Right forelimb (tissue), 1 donor: ENCODE measurements around the gene WDR43.

Experiments
- DNase-seq: peaks from one replicate; pipeline ENCODE4 v3.0.0-alpha.2; 2018

Gene WDR43

DNA sequence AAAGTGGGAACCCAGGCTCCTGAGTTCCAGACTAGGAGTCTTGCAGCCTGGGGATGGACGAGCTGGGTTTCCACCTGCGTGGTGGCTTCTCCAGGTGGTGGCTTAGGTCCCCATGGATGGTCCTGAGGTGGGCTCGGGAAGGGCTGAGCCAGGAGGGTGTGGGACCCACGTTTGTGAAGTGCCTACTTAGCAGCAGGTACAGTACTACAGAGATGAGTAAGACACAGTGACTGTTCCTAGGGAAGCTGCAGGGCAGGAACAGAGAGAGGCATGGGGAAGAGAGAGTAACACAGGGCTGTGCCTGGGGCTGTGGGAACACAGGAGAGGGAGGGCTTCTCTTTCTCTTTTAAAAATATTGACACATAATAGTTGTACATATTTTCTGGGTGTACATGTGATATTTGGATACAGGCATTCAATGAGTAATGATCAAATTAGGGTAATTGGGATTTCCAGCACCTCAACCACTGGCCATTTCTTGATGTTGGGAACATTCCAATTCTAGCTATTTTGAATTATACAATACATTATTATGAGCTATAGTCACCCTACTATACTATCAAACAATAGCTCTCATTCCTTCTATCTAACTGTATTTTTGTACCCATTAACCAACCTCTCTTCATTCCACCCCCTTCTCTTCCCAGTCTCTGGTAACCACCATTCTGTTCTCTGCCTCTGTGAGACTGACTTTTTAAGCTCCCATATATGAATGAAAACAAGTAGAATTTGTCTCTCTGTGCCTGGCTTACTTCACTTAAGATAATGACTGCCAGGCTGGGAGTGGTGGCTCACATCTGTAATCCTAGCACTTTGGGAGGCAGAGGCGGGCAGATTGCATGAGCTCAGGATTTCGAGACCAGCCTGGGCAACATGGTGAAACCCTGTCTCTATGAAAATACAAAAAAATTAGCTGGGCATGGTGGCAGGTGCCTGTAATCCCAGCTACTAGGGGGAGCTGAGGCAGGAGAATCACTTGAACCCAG is 101.6 kb downstream of the WDR43 start:
- no peak for DNase-seq

DNA sequence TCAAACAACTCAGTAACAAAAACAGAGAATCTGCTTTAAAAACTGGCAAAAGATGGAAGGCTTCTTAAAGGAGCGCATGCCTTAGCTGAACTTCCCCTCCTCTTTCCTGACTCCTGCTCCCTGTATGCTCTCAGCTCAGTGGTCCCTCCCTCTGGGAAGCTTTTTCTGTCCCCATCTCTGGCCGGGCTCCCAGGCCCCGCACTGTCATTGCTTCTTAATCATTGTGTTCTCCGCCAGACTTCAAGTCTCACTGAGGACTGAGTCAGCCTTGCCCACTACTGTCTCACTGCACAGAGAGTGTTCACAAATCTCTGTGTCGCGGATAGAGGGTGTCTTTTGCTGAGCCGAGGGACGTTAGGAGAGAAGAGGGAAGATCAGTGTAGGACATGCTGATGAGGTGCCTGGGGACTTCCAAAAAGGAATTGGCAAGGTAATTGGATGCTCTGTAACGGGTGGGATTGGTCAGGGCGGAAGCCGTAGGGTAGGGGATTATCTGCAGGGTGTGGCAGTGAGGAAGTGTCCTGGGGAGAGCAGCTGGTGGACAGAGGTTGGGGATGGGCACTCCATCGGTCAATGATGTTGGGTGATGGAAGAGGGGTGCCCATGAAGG is 102.9 kb downstream of the WDR43 start:
- no peak for DNase-seq
